OCI-LY1 (cell line): ENCODE results near the gene ENO4.

Experiments used
- CTCF ChIP-seq: fragments of 200-600 bp; sonication (generic), shearing (Covaris generic); IDR thresholded peaks from 2 replicates; pipeline ENCODE4 v1.5.1; 2017; ENCODE audit warnings: mild to moderate bottlenecking, antibody characterized with exemption, low read length, moderate library complexity, mixed read lengths
- EZH2 ChIP-seq: fragments of 200-600 bp; sonication (generic), shearing (Covaris generic); IDR thresholded peaks from 2 replicates; pipeline ENCODE4 v1.8.0; 2017; ENCODE audit warnings: borderline replicate concordance, mixed run types, mild to moderate bottlenecking, antibody characterized with exemption, low read length, moderate library complexity, mixed read lengths

DNA sequence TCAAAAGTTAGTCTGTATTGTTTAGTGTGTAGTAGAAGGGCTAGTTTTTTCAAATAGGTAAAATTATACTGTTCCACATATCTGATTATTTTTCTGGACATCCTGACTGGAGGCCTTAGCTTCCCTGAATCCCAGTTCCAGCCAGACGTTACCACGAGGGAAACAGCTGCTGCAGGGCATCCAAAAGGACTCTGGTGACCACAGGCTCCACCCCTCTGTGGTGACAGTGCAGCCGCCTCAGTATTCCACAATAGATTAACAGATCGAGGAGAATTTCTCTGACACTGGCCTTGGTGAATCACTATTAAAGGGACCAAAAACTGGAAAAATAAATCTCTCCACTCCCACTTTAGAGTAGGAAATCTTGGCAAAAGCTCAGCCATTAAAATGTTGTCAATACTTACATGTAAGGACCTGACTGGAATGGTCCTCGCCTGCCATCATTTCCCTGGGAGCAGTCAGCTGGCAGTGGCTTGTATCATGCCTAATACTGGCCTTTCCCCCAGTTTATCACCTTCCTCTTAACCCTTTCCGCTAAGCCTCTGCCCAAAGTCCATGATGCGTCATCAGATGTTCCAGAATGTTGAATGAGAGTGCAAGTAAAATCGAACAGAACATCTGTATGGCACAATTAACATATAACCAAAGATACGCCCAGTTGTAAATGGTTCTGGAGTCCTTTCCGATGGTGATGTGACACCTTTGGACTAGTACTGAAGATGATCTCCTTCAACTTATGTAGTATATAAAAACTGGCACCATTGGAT is 31.6 kb downstream of the ENO4 start:
- no peak for TF ChIP-seq CTCF
- TF ChIP-seq EZH2: no peak
